SK-N-SH (cell line): Measurements from ENCODE around the gene SOCS2. TPM values are rescaled to one million over a fixed set of nuclear protein-coding genes. Genes with fewer than 3 reads are reported as not detected.
"Not testable (repeated sequence)": the region's sequence is repeated elsewhere in the genome, so short reads cannot be mapped to it uniquely, and the experiment has no call there.

Source experiments
- CTCF ChIA-PET: fragments of 300-600, 350-600 bp; formaldehyde crosslinking; extraction: SDS; loops from one replicate; lab custom pipeline; 2021; lab: Yijun Ruan, JAX
- POLR2A ChIA-PET: fragments of 350-600 bp; sonication (Branson Sonifier 250); formaldehyde crosslinking; extraction: SDS; loops from one replicate; lab custom pipeline; 2020; ENCODE audit warnings: antibody characterized with exemption, inconsistent platforms; lab: Yijun Ruan, JAX
- DNase-seq: peaks from one replicate; pipeline ENCODE4 v3.0.0; 2012
- H2AFZ ChIP-seq: fragments of 200-600 bp; sonication (generic); 2 replicates; pipeline ENCODE4 v1.8.1; 2016; ENCODE audit warnings: antibody characterized with exemption, mild to moderate bottlenecking, low read depth
- H3F3A ChIP-seq: fragments of 200-600 bp; sonication (generic); replicated peaks from 2 replicates; pipeline ENCODE3; 2016; ENCODE audit warnings: antibody characterized with exemption, mild to moderate bottlenecking; ENCODE audit not compliant: insufficient read depth
- H3K27ac ChIP-seq, 2 experiments: fragments of 200-500 bp in 1 of 2; fragments of 200-600 bp in 1 of 2; sonication (Bioruptor generic) in 1 of 2; sonication (generic), shearing (Covaris generic) in 1 of 2; 2 replicates each; pipeline versions ENCODE4 v1.5.1 to v1.6.1; 2014 to 2016; ENCODE audit warnings: low read depth in 2 of 2, inconsistent platforms in 1 of 2, low read length in 1 of 2, mild to moderate bottlenecking in 1 of 2, mixed read lengths in 1 of 2
- H3K27me3 ChIP-seq: fragments of 200-600 bp; sonication (generic), shearing (Covaris generic); 2 replicates; pipeline ENCODE4 v1.6.1; 2016; ENCODE audit warnings: mixed run types; ENCODE audit not compliant: insufficient read depth
- H3K36me3 ChIP-seq, 2 experiments: fragments of 200-500 bp in 1 of 2; fragments of 200-600 bp in 1 of 2; sonication (Bioruptor generic) in 1 of 2; sonication (generic) in 1 of 2; replicated peaks in 1 of 2; 2 replicates each; pipeline versions ENCODE3 to v1.5.1; 2014 to 2016; ENCODE audit warnings: low read length in 1 of 2, mild to moderate bottlenecking in 1 of 2; ENCODE audit not compliant: insufficient read depth in 2 of 2, control insufficient read depth in 1 of 2
- H3K4me1 ChIP-seq, 2 experiments: fragments of 200-500 bp in 1 of 2; fragments of 200-600 bp in 1 of 2; sonication (Bioruptor generic) in 1 of 2; sonication (generic), shearing (Covaris generic) in 1 of 2; 2 replicates each; pipeline versions ENCODE4 v1.5.1 to v1.6.1; 2014 to 2016; ENCODE audit warnings: low read depth in 1 of 2, low read length in 1 of 2, mixed run types in 1 of 2; ENCODE audit not compliant: insufficient read depth in 2 of 2, control insufficient read depth in 1 of 2
- H3K4me2 ChIP-seq: fragments of 200-600 bp; sonication (generic), shearing (Covaris generic); 2 replicates; pipeline ENCODE4 v1.6.1; 2017; ENCODE audit warnings: mixed run types
- H3K4me3 ChIP-seq, 2 experiments: fragments of 200-500 bp in 1 of 2; fragments of 200-600 bp in 1 of 2; sonication (Bioruptor generic) in 1 of 2; sonication (generic), shearing (Covaris generic) in 1 of 2; 2 replicates each; pipeline versions ENCODE4 v1.5.1 to v1.8.1; 2014 to 2016; ENCODE audit warnings: low read depth in 2 of 2, inconsistent platforms in 1 of 2, low read length in 1 of 2, mild to moderate bottlenecking in 1 of 2, mixed read lengths in 1 of 2, moderate library complexity in 1 of 2
- H3K79me2 ChIP-seq: fragments of 200-600 bp; sonication (generic); 2 replicates; pipeline ENCODE4 v1.8.1; 2017; ENCODE audit warnings: mild to moderate bottlenecking; ENCODE audit not compliant: insufficient read depth
- H3K9ac ChIP-seq: fragments of 200-600 bp; sonication (generic); 2 replicates; pipeline ENCODE4 v1.6.1; 2017; ENCODE audit warnings: mixed run types
- H3K9me2 ChIP-seq: fragments of 200-600 bp; sonication (generic); 2 replicates; pipeline ENCODE4 v1.6.1; 2017; ENCODE audit warnings: mixed run types
- H3K9me3 ChIP-seq: fragments of 200-600 bp; sonication (generic); 2 replicates; pipeline ENCODE4 v1.6.1; 2017; ENCODE audit warnings: mixed run types, mild to moderate bottlenecking, moderate library complexity
- H4K20me1 ChIP-seq: fragments of 200-600 bp; sonication (generic); 2 replicates; pipeline ENCODE4 v1.6.1; 2017; ENCODE audit warnings: mild to moderate bottlenecking, mixed run types; ENCODE audit not compliant: insufficient read depth
- CHD2 ChIP-seq: fragments of 150-350 bp; IDR thresholded peaks from 2 replicates; pipeline ENCODE4 v1.6.1; 2018; ENCODE audit warnings: low read length; ENCODE audit not compliant: partially characterized antibody
- JUND ChIP-seq: IDR thresholded peaks from 2 replicates; pipeline ENCODE4 v1.4.0; 2012
- RCOR1 ChIP-seq: fragments of 150-350 bp; IDR thresholded peaks from 2 replicates; pipeline ENCODE4 v1.6.1; 2017; ENCODE audit warnings: antibody characterized with exemption, low read length
- RFX5 ChIP-seq: IDR thresholded peaks from 2 replicates; pipeline ENCODE4 v1.6.1; 2012; ENCODE audit warnings: mild to moderate bottlenecking, improper control_type of control experiment, low read length
- USF2 ChIP-seq: fragments of 150-350 bp; IDR thresholded peaks from 2 replicates; pipeline ENCODE4 v1.6.1; 2017; ENCODE audit warnings: antibody characterized with exemption, low read length, low read depth, borderline replicate concordance
- WGBS: methylation state at CpG from one replicate; pipeline ENCODE4 v1.1.6; 2017; ENCODE audit warnings: low lambda C conversion rate; 5-methylcytosine and 5-hydroxymethylcytosine counted together
- polyA plus RNA-seq, 3 experiments: library from polyadenylated mRNA; depleted of rRNA; stranded (reverse); fragments of >200 nt; gene quantifications; 2 replicates each; pipeline ENCODE4 v1.2.3, GENCODE V29; 2012
- TF ChIP-seq, protein P1 (sequence below): IDR thresholded peaks from 2 replicates; pipeline ENCODE4 v1.6.1; 2012; ENCODE audit warnings: mild to moderate bottlenecking, low read depth, low read length, moderate library complexity

The SOCS2 gene
- polyA plus RNA-seq, 1 of the 3 experiments (the other 2 are of a cell fraction): 24.1 TPM

GRCh38 chr12:93552427-93552826 is 20.0 kb upstream of the SOCS2 start:
- peaks cover 0 to 21% of the 10 kb centered on the region in 2 experiments for H3K36me3 ChIP-seq
- no peaks in the 10 kb centered on the region for H3K27me3 ChIP-seq
- CTCF ChIA-PET: interaction anchor here (1.0 to 1.9 kb wide), 2 partner anchors 17 to 49 kb away, joined by 3 to 5 read pairs; no protein-coding TSS in a partner anchor
- no peak overlapping the region for H3K9ac ChIP-seq
- POLR2A ChIA-PET: no interaction called here
- H3K9me2 ChIP-seq: no peaks in the 10 kb centered on the region
- H3K4me2 ChIP-seq: no peak overlapping the region
- no peak overlapping the region for H2AFZ ChIP-seq
- H3K79me2 ChIP-seq: no peaks in the 10 kb centered on the region
- H3K9me3 ChIP-seq: peaks cover 3% of the 10 kb centered on the region
- no peaks in the 10 kb centered on the region for H4K20me1 ChIP-seq
- no peak overlapping the region for H3K4me3 ChIP-seq
- no peak for TF ChIP-seq CHD2
- no peak for TF ChIP-seq RCOR1
- TF ChIP-seq, protein P1, sequence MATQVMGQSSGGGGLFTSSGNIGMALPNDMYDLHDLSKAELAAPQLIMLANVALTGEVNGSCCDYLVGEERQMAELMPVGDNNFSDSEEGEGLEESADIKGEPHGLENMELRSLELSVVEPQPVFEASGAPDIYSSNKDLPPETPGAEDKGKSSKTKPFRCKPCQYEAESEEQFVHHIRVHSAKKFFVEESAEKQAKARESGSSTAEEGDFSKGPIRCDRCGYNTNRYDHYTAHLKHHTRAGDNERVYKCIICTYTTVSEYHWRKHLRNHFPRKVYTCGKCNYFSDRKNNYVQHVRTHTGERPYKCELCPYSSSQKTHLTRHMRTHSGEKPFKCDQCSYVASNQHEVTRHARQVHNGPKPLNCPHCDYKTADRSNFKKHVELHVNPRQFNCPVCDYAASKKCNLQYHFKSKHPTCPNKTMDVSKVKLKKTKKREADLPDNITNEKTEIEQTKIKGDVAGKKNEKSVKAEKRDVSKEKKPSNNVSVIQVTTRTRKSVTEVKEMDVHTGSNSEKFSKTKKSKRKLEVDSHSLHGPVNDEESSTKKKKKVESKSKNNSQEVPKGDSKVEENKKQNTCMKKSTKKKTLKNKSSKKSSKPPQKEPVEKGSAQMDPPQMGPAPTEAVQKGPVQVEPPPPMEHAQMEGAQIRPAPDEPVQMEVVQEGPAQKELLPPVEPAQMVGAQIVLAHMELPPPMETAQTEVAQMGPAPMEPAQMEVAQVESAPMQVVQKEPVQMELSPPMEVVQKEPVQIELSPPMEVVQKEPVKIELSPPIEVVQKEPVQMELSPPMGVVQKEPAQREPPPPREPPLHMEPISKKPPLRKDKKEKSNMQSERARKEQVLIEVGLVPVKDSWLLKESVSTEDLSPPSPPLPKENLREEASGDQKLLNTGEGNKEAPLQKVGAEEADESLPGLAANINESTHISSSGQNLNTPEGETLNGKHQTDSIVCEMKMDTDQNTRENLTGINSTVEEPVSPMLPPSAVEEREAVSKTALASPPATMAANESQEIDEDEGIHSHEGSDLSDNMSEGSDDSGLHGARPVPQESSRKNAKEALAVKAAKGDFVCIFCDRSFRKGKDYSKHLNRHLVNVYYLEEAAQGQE: no peak
- no peak for TF ChIP-seq JUND
- TF ChIP-seq USF2: no peak
- TF ChIP-seq RFX5: no peak
- TF ChIP-seq, all 33 proteins: peak for 0
- no peak overlapping the region for H3K27ac ChIP-seq
- DNase-seq: no peak
- 72% methylated on average over 4 of the region's 4 CpGs for WGBS
- no peaks in the 10 kb centered on the region for H3K4me1 ChIP-seq
- no peaks in the 10 kb centered on the region for H3F3A ChIP-seq

GRCh38 chr12:93557879-93558278 is 14.6 kb upstream of the SOCS2 start:
- Histone ChIP-seq H3K9me3 (peaks cover 19% of the 10 kb centered on the region), H3K36me3 (peaks cover 0 to 49% of the 10 kb centered on the region in 2 experiments), H3K79me2 (peaks cover 19% of the 10 kb centered on the region; the same call in 1 of the 2 replicates)
- H2AFZ ChIP-seq, H3K4me1 ChIP-seq, H3K27me3 ChIP-seq, H3K4me3 ChIP-seq, H3F3A ChIP-seq, H3K9me2 ChIP-seq, H3K27ac ChIP-seq, POLR2A ChIA-PET, DNase-seq, CTCF ChIA-PET, H4K20me1 ChIP-seq, H3K9ac ChIP-seq, H3K4me2 ChIP-seq: not testable (repeated sequence)

GRCh38 chr12:93558685-93559084 is 13.8 kb upstream of the SOCS2 start:
- POLR2A ChIA-PET, H3K27me3 ChIP-seq, H3K4me1 ChIP-seq, H4K20me1 ChIP-seq, DNase-seq, H3K4me2 ChIP-seq, CTCF ChIA-PET, H3K9ac ChIP-seq, H3K9me2 ChIP-seq, H3K27ac ChIP-seq, H2AFZ ChIP-seq, H3K4me3 ChIP-seq: not testable (repeated sequence)
- Histone ChIP-seq H3K79me2 (peaks cover 19% of the 10 kb centered on the region; the same call in 1 of the 2 replicates), H3F3A (peaks cover 12% of the 10 kb centered on the region), H3K9me3 (peaks cover 19% of the 10 kb centered on the region), H3K36me3 (peaks cover 0 to 54% of the 10 kb centered on the region in 2 experiments)
- 42% methylated on average over 1 of the region's 1 CpG for WGBS
